ENCODE data around the gene ITCH.

DNA sequence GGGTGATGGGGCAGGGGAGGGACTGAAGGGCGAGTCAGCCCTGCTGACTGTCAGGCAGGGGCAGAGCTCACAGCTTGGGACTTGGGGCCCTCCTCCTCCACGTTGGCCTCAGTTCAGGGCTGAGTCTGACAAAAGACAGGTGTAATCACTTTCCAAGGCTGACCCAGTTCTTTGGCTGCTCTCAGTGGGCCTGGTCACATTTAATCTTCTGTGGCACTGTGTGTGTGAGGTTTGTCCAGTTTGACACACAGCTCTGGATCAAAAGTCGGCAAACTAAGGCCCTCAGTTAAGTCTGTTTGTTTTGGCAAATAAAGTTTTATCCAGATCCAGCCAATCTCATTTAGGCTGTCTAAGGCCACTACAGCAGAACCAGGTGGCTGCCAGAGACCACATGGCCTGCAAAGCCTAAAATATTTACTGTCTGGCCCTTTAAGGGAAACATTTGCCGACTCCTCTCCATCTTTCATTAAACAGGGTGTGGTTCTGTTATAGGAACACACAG, 190.3 kb downstream of the ITCH start:
- no peak for TF ChIP-seq FOXP2 (optimal IDR thresholded peaks at IDR 0.05; ENCODE audit: control extremely low read depth, extremely low read length, insufficient read depth)
- TF ChIP-seq EZH2 (IDR thresholded peaks at IDR 0.05): no peak
- TF ChIP-seq POLR2AphosphoS5 (IDR thresholded peaks at IDR 0.05; ENCODE audit: borderline replicate concordance, low read depth, low read length): no peak

Measured in SK-N-MC (cell line).